TTC549 (cell line): ENCODE measurements around the gene LACTB.

Experiments used
- FAIRE-seq: peaks from 2 replicates; lab custom pipeline; 2012; peaks lifted over from hg19 to GRCh38; lab: Jason Lieb, UNC

The LACTB gene, protein sequence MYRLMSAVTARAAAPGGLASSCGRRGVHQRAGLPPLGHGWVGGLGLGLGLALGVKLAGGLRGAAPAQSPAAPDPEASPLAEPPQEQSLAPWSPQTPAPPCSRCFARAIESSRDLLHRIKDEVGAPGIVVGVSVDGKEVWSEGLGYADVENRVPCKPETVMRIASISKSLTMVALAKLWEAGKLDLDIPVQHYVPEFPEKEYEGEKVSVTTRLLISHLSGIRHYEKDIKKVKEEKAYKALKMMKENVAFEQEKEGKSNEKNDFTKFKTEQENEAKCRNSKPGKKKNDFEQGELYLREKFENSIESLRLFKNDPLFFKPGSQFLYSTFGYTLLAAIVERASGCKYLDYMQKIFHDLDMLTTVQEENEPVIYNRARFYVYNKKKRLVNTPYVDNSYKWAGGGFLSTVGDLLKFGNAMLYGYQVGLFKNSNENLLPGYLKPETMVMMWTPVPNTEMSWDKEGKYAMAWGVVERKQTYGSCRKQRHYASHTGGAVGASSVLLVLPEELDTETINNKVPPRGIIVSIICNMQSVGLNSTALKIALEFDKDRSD

DNA sequence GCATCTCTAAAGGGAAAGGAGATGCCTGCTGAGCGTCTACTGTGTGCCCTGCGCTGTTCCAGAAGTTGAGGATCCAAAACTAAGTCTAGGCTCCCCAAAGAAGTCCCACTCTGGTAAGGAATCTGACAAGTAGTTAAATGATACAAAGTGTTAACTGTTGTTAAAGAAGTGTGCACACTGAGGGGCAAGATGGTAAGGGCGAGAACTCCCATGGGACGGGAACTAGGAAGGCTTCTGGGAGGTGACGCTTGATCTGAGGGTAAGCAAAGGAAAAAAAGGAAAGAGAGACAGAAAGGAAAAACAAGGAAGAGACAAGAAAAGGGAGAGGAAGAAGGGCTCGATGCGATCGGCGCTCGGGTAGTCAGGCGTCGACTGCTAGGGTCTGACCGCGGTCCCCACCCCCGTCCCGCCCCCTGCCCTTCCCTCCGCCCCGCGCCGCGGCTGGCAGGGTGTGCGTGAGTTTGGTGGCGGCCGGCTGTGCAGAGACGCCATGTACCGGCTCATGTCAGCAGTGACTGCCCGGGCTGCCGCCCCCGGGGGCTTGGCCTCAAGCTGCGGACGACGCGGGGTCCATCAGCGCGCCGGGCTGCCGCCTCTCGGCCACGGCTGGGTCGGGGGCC is at the start of gene LACTB:
LACTB (plus strand) TSS at position 480 of the 620 bp plus-strand sequence; CDS start at position 491, 11 bp downstream.
- FAIRE-seq = no peak

DNA sequence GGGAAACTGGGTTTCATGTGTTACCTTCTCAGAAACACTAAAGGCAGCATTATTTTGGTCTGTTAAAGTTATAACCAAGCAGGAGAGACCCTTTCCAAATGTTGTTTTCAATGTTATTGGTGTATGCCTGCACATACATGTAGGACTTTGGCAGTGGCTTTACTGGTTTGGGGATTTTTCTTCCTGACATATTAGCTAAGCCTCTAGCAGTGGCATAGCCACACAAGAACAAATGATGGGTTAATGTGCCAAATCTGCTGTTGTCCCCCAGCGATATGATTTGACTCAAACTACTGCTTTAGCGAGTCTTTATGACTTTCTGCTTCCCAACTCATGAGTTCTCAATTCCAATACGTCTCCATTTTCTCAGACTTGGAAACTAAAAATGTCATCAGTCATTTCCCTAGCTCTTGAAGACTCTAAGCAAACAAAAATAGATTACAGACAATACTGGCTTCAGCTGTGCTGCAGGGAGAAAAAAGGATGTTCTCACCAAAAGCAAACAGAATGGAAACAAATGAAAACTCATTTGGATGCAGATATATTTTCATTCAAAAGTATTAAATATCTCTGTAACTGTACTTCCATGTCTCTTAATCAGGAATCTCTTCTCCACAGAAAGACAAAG is 49.5 kb upstream of the LACTB start:
- FAIRE-seq = no peak

DNA sequence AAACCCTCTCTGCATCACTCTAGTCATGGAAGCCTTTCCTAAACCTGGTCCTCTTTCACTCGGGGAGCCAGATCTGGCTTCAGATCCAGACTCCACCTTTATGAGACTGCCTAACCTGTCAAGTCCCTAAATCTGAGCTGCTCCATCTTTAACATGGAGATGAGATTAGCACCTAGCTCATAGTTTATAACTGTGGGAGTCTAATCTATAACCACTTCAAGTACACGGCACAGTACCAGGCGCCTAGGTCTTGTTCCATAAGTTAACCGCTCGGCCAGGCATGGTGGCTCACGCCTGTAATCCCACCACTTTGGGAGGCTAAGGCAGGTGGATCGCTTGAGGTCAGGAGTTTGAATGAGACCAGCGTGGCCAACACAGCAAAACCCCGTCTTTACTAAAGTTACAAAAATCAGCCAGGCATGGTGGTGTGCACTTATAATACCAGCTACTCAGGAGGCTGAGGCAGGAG is 48.8 kb upstream of the LACTB start:
- FAIRE-seq = no peak

DNA sequence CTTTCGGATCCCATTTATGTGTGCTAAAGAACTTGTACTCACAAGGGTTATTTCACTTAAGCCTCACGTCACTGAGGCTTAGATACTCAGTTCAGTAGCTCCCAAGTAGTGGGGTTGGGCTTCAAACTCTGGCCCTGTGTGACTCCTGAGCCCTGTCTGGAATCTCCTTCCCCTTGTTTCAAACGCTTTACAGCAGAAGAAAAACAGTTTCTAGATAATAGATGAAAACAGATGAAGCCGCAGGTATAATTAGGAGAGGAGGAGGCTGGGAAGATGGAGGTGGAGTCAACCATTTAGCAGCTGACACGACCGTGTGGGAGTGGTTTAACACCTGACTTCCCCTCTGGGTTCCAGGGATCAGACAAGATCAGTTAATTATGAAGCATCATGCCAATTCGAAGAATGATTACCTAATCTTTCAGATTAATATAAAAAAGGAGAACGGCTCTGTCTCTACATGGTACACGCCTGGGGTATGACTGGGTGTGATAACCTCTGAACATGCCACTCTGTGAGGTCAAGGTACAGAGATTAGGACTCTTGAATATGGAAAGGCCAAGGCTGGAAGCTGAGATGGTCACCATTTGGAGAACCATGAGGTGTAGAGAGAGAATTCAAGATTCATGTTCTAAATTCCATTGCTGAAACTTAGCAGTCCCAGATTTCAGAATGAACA is 48.0 kb upstream of the LACTB start:
- no peak for FAIRE-seq

DNA sequence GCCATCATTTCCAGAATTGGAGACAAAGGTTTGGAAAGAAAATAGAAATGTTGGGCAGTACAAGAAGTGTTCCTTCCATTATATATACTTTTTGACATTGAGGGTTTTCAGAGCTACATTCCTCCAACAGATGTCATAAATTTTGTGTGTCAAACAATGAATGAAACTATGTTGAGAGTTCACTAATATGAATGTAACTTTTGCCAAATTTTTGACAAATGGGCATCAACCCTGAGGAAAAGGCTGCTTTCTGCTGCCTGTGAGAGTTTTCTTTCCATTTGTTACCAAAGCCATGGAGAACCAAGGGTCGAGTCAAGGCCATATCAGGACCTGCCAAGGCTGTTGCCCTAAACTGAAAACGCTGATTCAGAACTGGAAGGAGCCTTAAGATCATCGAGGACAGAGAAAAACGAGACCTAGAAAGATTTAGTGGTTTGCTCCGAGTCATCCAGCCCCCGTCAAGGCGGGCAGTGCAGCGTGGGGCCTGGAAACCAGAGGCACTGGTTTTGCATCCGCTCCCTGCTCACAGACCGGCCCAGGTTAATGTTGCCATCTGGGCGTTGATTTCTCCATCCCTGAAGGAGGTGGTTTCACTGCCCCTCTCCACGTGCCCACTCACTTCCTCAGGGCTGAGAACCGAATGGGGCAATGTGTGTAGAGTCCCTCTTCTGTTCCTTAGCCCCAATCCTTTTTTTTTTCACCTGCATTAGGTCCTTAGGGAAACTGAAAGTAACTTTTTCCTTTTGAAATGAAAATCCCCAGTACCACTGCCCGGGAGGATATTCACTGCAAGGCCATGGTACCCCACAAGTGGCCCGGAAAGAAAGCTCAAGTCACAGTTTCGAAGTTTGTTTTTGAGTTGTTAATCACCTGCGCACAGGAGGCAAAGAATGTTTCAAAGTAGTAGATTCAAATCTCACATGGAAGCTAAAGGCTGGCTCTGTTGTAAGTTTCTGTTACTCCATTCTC is 46.4 kb upstream of the LACTB start:
- no peak for FAIRE-seq

DNA sequence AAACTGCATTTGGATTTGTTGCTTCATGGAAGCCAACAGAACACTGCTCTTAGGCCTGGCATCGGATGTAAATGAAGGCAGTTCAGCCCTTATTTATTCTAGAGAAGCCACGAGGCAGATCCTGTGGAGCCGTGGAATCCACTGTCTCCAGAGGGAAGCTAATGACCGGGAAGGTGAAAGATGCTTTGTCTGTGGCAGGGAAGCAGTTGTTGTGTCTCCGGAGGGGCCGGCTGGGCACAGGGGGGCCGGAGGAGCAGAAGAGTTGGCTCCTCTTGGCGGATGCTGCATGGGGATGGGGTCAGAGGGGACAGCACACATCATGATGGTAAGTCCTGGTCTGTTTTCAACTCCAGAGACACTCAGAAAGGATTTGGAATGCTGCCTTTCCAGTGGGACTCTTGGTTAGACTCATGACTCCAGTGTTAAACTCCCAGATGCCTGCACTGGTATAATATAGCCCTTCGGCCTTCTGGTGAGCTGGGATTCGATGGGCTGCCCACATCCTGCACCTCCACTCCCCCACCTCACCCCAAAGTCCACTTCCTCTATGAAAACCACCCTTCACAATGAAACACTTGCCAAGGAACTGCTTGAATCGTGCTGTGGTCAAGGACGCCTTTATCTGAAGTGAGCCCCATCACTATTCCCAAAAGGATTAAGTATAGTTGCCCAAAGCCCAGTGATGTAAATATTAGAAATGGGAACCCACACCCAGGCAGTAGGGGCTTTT is 45.5 kb upstream of the LACTB start:
- no peak for FAIRE-seq

DNA sequence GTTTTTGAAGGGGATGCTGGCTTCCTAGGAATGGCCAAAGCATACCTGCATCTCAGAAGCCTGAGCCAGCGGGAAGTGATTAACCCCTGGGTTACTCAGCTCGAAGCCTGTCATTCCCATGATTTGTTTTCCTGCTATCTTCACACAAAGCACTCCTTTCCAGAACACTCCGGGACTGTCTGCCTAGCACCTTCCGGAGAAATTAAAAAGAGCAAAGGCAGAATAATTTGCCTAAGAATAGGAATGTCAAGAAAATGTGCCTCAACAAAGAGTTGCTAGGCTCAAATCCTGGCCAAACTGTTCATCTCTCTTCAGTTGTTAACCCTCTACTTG is 45.0 kb upstream of the LACTB start:
- FAIRE-seq = no peak

DNA sequence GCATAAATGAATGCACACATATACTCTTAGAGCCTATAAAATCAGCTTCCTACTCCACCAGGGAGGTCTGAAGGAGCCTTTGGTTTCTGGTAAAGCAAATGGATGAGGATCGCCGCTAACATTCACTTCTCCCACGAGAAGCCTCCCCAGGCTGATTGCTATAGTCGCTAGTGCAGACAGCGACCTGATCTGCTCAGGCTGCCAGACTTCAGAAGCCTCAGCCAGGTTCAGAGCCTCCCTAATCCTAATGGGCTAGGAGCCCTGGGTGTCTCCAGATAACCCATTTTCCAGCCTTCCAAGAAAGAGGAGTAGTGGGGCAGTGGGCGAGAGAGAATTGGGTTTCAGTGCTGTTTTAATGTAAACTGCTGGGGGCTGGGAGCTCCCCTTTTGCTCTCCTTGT is 43.7 kb upstream of the LACTB start:
- FAIRE-seq = no peak

DNA sequence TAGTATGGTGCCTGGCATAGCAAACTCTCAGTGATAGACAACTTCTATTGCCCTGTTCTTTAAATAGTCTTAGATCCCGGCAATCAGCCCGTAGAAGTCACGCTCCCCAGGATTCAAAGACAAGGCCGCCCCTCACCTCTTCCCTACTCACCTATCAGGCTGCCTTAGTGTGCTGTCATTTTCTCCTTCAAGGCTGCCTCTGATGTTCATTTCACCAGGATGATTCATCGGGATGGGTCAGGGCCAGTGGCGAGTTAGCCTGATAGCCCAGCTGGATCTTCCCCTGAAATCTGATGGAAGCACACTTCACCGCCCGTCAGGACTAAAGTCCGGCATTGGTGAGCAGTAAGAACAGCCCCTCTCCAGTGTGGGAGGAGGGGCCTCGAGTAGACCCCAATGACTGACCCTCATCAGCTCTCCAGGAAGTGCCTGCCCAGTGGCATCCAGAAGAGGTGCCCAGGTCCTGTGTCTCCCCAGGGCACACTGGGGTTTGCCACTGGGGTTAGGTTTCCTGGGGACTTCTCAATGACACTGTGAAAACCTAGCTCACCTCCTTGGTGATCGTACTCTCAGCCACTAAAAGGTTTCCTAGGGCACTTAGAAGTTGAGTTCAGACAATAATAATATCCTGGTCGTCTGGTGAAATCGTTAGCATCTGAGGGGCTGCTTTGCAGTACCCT is 41.6 kb upstream of the LACTB start:
- FAIRE-seq = no peak

DNA sequence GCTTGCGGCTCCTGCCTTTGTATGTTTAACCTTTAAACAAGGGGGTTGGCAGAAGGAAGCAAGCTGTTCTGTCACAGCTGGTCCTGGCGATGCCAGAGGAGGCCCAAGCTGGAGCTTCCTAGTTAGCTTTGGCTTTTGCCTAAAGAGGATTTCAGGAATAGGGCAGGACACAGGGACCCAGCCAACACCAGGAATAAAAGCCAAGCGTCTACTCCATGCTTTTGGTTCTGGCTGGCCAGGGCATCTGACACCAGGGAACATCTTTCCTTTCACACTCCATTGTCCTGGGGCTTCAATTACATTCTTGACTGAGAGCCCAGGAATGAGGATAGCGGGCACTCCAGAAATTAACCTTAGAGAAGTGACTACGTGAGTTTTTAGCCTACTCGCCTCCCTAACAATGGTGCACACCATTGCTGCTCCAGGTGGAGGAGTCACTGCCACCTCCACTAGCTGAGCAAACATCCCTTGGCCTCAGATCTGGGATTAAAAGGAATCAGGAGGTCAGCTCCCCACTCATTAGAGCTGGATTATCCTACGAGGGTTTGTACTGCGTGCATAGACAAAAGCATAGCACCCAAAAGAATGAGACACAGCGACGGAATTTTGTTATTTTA is 40.9 kb upstream of the LACTB start:
- FAIRE-seq = no peak

DNA sequence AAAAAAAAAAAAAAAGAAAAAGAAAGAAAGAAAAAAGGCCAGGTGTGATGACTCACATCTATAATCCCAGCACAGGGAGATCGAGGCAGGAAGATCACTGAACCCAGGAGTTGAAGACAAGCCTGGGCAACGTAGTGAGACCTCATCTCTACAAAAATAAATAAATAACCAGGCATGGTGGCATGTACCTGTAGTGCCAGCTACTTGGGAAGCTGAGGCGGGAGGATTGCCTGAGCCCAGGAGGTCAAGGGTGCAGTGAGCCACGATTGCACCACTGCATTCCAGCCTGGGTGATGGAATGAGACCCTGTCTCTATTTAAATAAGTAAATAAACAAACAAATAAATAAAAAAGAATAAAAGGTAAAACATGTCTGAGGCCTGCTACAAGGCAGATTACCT is 39.3 kb upstream of the LACTB start:
- no peak for FAIRE-seq

DNA sequence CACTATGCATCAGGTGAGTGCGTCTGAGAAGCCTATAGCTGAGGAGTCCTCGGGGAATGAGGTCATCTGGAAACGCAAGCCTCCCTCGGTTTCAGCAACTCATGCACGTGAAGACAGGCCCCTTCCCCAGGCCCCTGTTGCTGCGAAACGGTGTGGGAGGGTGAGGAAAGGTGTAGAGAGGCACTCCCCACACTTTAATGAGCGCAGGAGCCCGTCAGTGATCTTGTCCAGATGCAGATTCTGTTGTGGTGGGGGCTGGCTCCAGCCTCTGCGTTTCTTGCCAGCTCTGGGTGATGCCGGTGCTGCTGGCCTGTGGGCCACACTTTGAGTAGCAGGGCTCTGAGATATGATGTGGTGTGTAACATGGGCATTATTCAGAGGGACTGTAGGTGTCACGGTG is 38.6 kb upstream of the LACTB start:
- no peak for FAIRE-seq

DNA sequence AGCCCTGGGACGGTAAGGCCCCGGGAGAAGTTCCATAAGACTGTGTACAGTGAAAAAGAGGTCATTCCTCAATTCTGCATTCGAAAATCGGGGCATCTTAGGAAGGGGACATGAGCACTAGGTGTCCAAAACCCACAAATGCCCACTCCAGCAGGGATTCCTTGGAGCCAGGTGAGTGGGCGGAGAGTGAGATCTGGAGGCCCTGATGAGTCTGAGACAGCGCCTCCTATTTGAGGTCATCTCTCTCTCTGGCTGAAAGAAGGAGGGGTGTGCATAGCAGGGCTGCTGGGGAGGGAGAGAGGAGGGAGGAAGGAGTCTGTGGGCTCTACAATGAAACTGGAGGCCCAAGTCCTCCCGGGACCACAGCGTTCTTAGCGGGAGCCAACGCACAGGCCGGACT is 38.1 kb upstream of the LACTB start:
- FAIRE-seq = no peak

DNA sequence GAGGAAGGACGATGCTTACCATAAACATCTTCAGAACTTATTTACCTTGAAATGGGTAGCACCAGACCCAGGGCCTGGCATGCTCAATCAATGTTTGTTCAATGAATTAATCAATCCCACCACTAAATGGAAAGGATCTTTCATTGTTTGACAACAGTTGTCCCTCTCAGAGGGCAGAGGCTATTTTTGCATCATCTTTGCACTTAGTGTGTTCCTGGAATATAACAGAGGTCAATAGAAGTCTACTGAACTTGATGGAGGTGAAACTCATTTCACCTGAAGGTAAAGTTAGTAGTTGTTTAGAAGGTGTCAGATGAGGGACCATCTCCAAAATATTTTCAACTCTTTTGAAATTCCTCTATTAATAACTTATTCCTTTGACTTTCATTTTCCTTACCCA is 36.9 kb upstream of the LACTB start:
- no peak for FAIRE-seq

DNA sequence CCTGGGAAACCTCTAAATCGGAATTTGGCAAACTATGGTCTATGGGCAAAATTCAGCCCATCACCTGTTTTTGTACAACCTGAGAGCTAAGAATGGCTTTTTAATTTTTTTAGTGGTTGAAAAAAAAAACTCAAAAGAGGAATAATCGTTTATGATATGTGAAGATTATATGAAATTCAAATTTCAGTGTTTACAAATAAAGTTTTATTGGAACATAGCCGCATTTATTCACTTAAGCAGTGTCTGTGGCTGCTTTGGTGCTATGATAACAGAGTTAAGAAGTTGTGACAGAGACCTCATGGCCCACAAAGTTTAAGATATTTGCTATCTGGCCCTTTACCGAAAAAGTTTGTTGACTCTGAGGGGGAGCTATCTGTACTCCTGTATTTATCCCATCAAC is 36.4 kb upstream of the LACTB start:
- FAIRE-seq = no peak

DNA sequence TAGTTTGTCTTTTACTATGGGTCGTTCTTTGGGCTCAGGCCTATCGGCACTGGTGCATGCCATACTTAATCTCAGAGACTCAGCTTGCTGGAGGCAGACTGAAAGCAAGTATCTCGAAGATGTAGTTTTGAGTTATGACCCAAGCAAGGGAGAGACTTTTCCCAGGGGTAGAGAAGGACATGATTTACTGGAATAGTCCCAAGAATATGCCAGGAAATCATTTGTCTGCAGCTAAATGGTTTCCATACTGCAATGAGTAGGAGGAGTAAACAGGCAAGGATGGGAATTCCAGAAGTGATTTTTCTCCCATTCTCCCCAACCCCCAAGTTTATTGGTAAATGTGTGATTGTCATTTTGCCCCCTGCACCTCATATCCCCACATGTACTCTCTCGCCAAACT is 35.4 kb upstream of the LACTB start:
- no peak for FAIRE-seq

DNA sequence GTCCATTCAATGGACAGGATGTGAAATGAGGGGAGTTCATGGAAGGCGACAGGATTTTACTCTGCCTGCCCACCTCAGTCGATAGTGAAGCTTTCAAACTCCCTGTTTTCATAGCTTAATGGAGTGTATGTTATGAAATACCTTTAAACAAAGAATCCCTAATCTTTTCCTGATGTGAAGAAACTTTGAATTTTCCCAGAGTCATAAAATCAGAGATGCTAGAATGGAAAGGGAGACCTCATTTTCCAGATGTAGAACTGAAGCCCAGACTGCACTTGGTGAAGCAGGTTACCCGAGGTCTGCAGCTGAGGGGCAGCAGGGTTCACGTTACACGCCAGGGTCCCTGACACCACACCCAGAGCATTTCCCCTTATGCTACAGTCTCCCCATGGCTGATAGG is 34.7 kb upstream of the LACTB start:
- FAIRE-seq = no peak

DNA sequence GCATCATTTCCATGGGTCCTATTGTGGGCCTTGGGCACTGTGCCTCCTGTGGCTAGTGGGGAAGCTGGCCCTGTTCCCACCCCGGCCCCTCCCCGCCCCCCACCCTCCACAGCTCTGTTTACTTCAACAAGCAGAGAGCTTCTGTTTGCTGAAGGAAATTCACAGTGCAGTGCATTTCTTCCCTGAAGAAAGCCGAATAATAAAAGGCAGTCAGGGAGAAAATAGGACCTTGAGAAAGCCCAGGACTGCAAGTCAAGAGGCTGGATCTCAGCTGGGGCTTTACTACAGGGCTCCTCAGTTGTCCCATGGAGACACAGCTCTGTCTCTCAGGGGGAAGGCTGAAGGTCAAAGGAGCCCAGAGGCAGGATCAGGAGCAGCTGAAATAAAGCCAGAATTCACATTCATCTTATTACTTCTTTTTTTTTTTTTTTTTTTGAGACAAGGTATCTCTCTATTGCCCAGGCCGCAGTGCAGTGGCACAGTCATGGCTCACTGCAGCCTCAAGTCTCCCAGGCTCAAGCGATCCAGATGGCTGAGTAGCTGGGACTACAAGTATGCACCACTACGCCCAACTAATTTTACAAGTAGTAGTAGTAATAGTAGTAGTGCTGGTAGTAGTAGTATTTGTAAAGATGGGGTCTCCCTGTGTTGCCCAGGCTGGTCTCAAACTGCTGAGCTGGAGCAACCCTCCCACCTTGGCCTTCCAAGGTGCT is 33.0 kb upstream of the LACTB start:
- no peak for FAIRE-seq
